ENCODE results near the gene KRT15. TPM values are rescaled to one million over a fixed set of nuclear protein-coding genes. Genes with fewer than 3 reads are reported as not detected.
"Not testable (repeated sequence)": the region's sequence is repeated elsewhere in the genome, so short reads cannot be mapped to it uniquely, and the experiment has no call there.

The KRT15 gene
- total RNA-seq, 1 donor from 2014 or later = not detected

- no peak for DNase-seq (ENCODE audit: low spot score)
- intact Hi-C loops (cut with micrococcal nuclease) = loop anchor here (1.0 to 5.0 kb wide), 8 partner anchors 30 to 747 kb away; no protein-coding TSS in a partner anchor
- H3K4me3 Mint-ChIP-seq = no peak overlapping the region
Observed at GRCh38 chr17:41549596-41550039, 30.9 kb upstream of the KRT15 start.

GRCh38 chr17:41548844-41549595 is 30.3 kb upstream of the KRT15 start:
- peaks cover 10% of the 10 kb centered on the region for H3K27me3 Mint-ChIP-seq (ENCODE audit: insufficient read depth)
- peak overlapping the region; percentile 31 for H3K27ac Mint-ChIP-seq
- peaks cover 21% of the 10 kb centered on the region for H3K4me1 Mint-ChIP-seq (ENCODE audit: low read depth)
- no peak overlapping the region for H3K4me3 Mint-ChIP-seq
- intact Hi-C loops (cut with micrococcal nuclease) = loop anchor here (1.0 to 5.0 kb wide), 9 partner anchors 30 to 747 kb away; no protein-coding TSS in a partner anchor
- DNase-seq (ENCODE audit: low spot score) = peak; percentile 74
- peaks cover 8% of the 10 kb centered on the region for H3K9me3 Mint-ChIP-seq
- peaks cover 1% of the 10 kb centered on the region for H3K36me3 Mint-ChIP-seq (ENCODE audit: low read depth)

More at GRCh38 chr17:41549596-41550039, 30.9 kb upstream of the KRT15 start:
- Mint-ChIP-seq H3K4me1 (ENCODE audit: low read depth) (peaks cover 21% of the 10 kb centered on the region), H3K36me3 (ENCODE audit: low read depth) (peaks cover 1% of the 10 kb centered on the region), H3K9me3 (peaks cover 8% of the 10 kb centered on the region), H3K27ac (peak overlapping the region; percentile 31), H3K27me3 (ENCODE audit: insufficient read depth) (peaks cover 10% of the 10 kb centered on the region)

- peaks cover 8% of the 10 kb centered on the region for H3K9me3 Mint-ChIP-seq
- peaks cover 10% of the 10 kb centered on the region for H3K27me3 Mint-ChIP-seq (ENCODE audit: insufficient read depth)
- no peak overlapping the region for H3K4me3 Mint-ChIP-seq
- H3K27ac Mint-ChIP-seq = peak overlapping the region; percentile 27
- H3K36me3 Mint-ChIP-seq (ENCODE audit: low read depth) = peaks cover 1% of the 10 kb centered on the region
- DNase-seq (ENCODE audit: low spot score) = peak; percentile 6
- intact Hi-C loops (cut with micrococcal nuclease) = loop anchor here (1.0 to 5.0 kb wide), 4 partner anchors 61 to 746 kb away; no protein-coding TSS in a partner anchor
- peaks cover 21% of the 10 kb centered on the region for H3K4me1 Mint-ChIP-seq (ENCODE audit: low read depth)
Observed at GRCh38 chr17:41547921-41548843, 29.5 kb upstream of the KRT15 start.

DNA sequence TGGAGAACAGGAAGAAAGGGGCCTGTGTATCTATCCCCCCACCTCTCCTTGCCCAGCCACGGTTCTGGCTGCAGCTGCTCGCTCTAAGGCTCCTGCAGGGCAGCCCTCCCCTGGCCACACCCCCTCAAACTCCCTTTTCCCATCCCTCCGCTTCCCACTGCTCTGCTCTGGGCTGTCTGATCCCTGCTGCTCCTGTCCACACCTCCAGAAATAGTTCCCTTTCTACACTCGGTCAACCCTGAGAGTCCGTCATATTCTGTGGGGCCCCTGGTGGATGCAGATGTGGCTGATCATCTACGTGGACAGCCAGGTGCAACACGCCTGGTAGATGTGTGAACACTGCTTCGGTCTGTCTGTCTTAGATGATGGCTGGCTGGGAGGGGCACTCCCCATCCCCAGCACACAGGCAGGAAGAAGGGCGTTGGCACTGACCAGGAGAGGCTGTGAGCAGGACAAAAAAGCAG is 28.7 kb upstream of the KRT15 start:
- intact Hi-C loops (cut with micrococcal nuclease) = loop anchor here (5.0 kb wide), 1 partner anchor 745 kb away; no protein-coding TSS in a partner anchor
- H3K4me3 Mint-ChIP-seq = no peak overlapping the region
- peaks cover 8% of the 10 kb centered on the region for H3K9me3 Mint-ChIP-seq
- H3K4me1 Mint-ChIP-seq (ENCODE audit: low read depth) = peaks cover 21% of the 10 kb centered on the region
- H3K36me3 Mint-ChIP-seq (ENCODE audit: low read depth) = peaks cover 1% of the 10 kb centered on the region
- no peak overlapping the region for H3K27ac Mint-ChIP-seq
- DNase-seq (ENCODE audit: low spot score) = no peak
- H3K27me3 Mint-ChIP-seq (ENCODE audit: insufficient read depth) = peaks cover 11% of the 10 kb centered on the region

DNA sequence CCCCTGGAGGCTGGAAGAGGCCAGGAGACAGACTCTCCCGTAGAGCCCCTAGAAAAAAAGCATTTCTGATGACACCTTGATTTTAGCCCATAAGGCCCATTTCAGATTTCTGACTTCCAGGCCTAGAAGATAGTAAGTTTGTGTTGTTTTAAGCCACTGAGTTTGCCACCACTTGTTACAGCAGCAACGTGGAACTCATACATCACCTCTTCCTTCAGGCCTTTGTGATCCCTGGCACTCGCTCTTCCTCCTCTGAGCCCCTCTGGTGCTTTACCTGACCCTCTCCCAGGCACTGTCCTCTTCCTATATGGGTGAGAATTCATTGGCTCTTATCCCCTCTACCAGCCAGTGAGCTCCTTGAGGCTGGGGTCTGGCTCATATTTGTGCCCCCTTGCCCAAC is 28.1 kb upstream of the KRT15 start:
- H3K9me3 Mint-ChIP-seq = peaks cover 8% of the 10 kb centered on the region
- DNase-seq (ENCODE audit: low spot score) = no peak
- peaks cover 21% of the 10 kb centered on the region for H3K4me1 Mint-ChIP-seq (ENCODE audit: low read depth)
- H3K4me3 Mint-ChIP-seq = no peak overlapping the region
- peaks cover 1% of the 10 kb centered on the region for H3K36me3 Mint-ChIP-seq (ENCODE audit: low read depth)
- H3K27me3 Mint-ChIP-seq (ENCODE audit: insufficient read depth) = peaks cover 11% of the 10 kb centered on the region
- H3K27ac Mint-ChIP-seq = no peak overlapping the region
- intact Hi-C loops (cut with micrococcal nuclease) = loop anchor here (5.0 kb wide), 1 partner anchor 745 kb away; no protein-coding TSS in a partner anchor

DNA sequence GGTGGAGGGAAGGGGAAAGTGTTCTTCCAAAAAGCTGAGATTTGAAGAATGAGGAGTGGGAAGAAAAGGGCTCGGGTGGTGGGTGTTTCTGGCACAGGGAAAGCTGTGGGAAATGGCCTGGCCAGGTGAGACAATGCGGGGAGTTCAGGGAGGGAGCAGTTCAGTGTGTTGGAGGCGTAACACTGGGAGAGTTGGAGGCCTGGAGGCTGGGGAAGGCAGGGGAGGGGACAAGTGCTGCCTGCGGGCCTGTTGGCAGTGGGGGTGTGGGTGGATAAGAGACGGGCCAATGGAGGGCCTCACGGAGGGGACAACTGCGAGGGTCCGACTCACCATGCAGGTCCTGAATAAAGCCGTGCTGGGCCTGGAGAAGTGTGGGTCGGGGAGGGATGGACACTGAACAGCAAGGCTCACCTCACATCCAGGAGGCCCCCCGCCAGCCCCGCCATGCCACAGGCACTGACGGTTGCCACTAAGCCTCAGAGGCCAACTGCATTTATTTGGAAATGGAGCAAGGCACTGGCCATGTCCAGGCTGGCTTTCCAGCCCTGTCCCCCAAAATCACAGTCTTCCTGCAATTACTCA is 27.2 kb upstream of the KRT15 start:
- no peak overlapping the region for H3K27ac Mint-ChIP-seq
- H3K36me3 Mint-ChIP-seq (ENCODE audit: low read depth) = peaks cover 1% of the 10 kb centered on the region
- peaks cover 8% of the 10 kb centered on the region for H3K9me3 Mint-ChIP-seq
- no peak for DNase-seq (ENCODE audit: low spot score)
- no peak overlapping the region for H3K4me3 Mint-ChIP-seq
- H3K4me1 Mint-ChIP-seq (ENCODE audit: low read depth) = peaks cover 21% of the 10 kb centered on the region
- peaks cover 11% of the 10 kb centered on the region for H3K27me3 Mint-ChIP-seq (ENCODE audit: insufficient read depth)
- intact Hi-C loops (cut with micrococcal nuclease) = loop anchor here (5.0 kb wide), 1 partner anchor 744 kb away; no protein-coding TSS in a partner anchor

DNA sequence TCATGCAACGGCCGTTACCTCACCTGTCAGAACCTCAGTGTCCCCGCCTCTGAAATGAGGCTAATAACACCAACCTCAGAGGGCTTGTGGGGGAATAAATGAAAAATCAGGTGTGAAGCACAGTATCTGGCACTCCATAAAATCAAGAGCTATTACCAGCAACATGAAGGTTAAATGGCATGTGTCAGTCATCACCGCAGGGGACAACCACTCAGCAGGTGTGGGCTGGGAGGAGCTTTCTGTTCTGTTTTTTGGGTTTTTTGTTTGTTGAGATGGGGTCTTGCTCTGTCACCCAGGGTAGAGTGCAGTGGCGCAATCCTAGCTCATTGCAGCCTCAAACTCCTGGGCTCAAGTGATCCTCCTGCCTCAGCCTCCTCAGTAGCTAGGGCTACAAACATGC is 26.2 kb upstream of the KRT15 start:
- Mint-ChIP-seq H3K4me1 (ENCODE audit: low read depth) (peaks cover 21% of the 10 kb centered on the region), H3K27me3 (ENCODE audit: insufficient read depth) (peaks cover 11% of the 10 kb centered on the region), H3K36me3 (ENCODE audit: low read depth) (peaks cover 1% of the 10 kb centered on the region), H3K9me3 (peaks cover 8% of the 10 kb centered on the region), H3K4me3 (no peak overlapping the region), H3K27ac (no peak overlapping the region)
- DNase-seq (ENCODE audit: low spot score) = no peak
- intact Hi-C loops (cut with micrococcal nuclease) = loop anchor here (5.0 kb wide), 1 partner anchor 743 kb away; no protein-coding TSS in a partner anchor

- H3K27ac Mint-ChIP-seq = no peak overlapping the region
- intact Hi-C loops (cut with micrococcal nuclease) = no loop called here
- peaks cover 1% of the 10 kb centered on the region for H3K36me3 Mint-ChIP-seq (ENCODE audit: low read depth)
- H3K4me1 Mint-ChIP-seq (ENCODE audit: low read depth) = peaks cover 20% of the 10 kb centered on the region
- no peak overlapping the region for H3K4me3 Mint-ChIP-seq
- DNase-seq (ENCODE audit: low spot score) = no peak
- H3K9me3 Mint-ChIP-seq = peaks cover 8% of the 10 kb centered on the region
- peaks cover 11% of the 10 kb centered on the region for H3K27me3 Mint-ChIP-seq (ENCODE audit: insufficient read depth)
Observed at GRCh38 chr17:41544491-41544892, 25.8 kb upstream of the KRT15 start.

DNA sequence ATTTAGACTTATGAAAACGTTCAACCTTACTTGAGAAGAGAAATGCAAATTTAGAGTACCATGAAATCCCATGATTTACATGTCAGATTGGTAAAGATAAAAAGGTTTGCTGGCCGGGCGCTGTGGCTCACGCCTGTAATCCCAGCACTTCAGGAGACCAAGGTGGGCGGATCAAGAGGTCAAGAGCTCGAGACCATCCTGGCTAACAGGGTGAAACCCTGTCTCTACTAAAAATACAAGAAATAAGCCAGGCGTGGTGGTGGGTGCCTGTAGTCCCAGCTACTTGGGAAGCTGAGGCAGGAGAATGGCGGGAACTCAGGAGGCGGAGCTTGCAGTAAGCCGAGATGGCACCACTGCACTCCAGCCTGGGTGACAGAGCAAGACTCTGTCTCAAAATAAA is 24.1 kb upstream of the KRT15 start:
- H3K4me1 Mint-ChIP-seq (ENCODE audit: low read depth); DNase-seq (ENCODE audit: low spot score); H3K36me3 Mint-ChIP-seq (ENCODE audit: low read depth); H3K9me3 Mint-ChIP-seq; intact Hi-C loops (cut with micrococcal nuclease); H3K4me3 Mint-ChIP-seq; H3K27ac Mint-ChIP-seq: not testable (repeated sequence)
- peaks cover 13% of the 10 kb centered on the region for H3K27me3 Mint-ChIP-seq (ENCODE audit: insufficient read depth)

- no peak overlapping the region for H3K4me3 Mint-ChIP-seq
- DNase-seq (ENCODE audit: low spot score) = no peak
- peaks cover 13% of the 10 kb centered on the region for H3K27me3 Mint-ChIP-seq (ENCODE audit: insufficient read depth)
- peaks cover 1% of the 10 kb centered on the region for H3K36me3 Mint-ChIP-seq (ENCODE audit: low read depth)
- intact Hi-C loops (cut with micrococcal nuclease) = no loop called here
- peaks cover 6% of the 10 kb centered on the region for H3K9me3 Mint-ChIP-seq
- no peak overlapping the region for H3K27ac Mint-ChIP-seq
- peaks cover under 1% of the 10 kb centered on the region for H3K4me1 Mint-ChIP-seq (ENCODE audit: low read depth)
Observed at GRCh38 chr17:41542357-41542756, 23.7 kb upstream of the KRT15 start.

GRCh38 chr17:41540921-41541625 is 22.4 kb upstream of the KRT15 start:
- H3K4me3 Mint-ChIP-seq = no peak overlapping the region

More at GRCh38 chr17:41540921-41541625, 22.4 kb upstream of the KRT15 start:
- intact Hi-C loops (cut with micrococcal nuclease) = no loop called here
- Mint-ChIP-seq H3K9me3 (no peaks in the 10 kb centered on the region), H3K27me3 (ENCODE audit: insufficient read depth) (peaks cover 13% of the 10 kb centered on the region), H3K4me1 (ENCODE audit: low read depth) (no peaks in the 10 kb centered on the region), H3K36me3 (ENCODE audit: low read depth) (no peaks in the 10 kb centered on the region), H3K27ac (no peak overlapping the region)
- no peak for DNase-seq (ENCODE audit: low spot score)
